ENCODE measurements around the gene SLC1A1.
A peak's percentile ranks its signal among the peaks of the same experiment; 100 is the strongest.

The SLC1A1 gene

GRCh38 chr9:4489919-4490704, at the start of gene SLC1A1:
TSS of gene SLC1A1 (plus strand) at chr9:4490468. CDS start at chr9:4490680, 212 bp downstream.
- DNase-seq = peak; percentile 65

- no peak for DNase-seq
These were observed 47.5 kb upstream of the SLC1A1 start for GRCh38 chr9:4442806-4443205.

GRCh38 chr9:4443439-4443838, 46.8 kb upstream of the SLC1A1 start:
- DNase-seq = no peak

- DNase-seq = no peak
These were observed 28.8 kb upstream of the SLC1A1 start for GRCh38 chr9:4461437-4461836.

- no peak for DNase-seq
These were observed 26.4 kb upstream of the SLC1A1 start for GRCh38 chr9:4463824-4464223.

- DNase-seq = no peak
These were observed 25.3 kb upstream of the SLC1A1 start for GRCh38 chr9:4464911-4465513.

GRCh38 chr9:4465910-4466309, 24.4 kb upstream of the SLC1A1 start:
- DNase-seq = no peak

GRCh38 chr9:4475301-4475700, 15.0 kb upstream of the SLC1A1 start:
- DNase-seq = no peak

GRCh38 chr9:4486176-4486575, 4.1 kb upstream of the SLC1A1 start:
- DNase-seq = no peak

- no peak for DNase-seq
These were observed 728 bp upstream of the SLC1A1 start for GRCh38 chr9:4489562-4489918.

- peak; percentile 7 for DNase-seq
These were observed 697 bp downstream of the SLC1A1 start for GRCh38 chr9:4490705-4491625.

GRCh38 chr9:4491626-4491975, 1.3 kb downstream of the SLC1A1 start:
- no peak for DNase-seq

- no peak for DNase-seq
These were observed 4.1 kb downstream of the SLC1A1 start for GRCh38 chr9:4494332-4494731.

- DNase-seq = no peak
These were observed 4.5 kb downstream of the SLC1A1 start for GRCh38 chr9:4494806-4495205.

GRCh38 chr9:4495537-4495936, 5.3 kb downstream of the SLC1A1 start:
- no peak for DNase-seq

GRCh38 chr9:4496497-4496896, 6.2 kb downstream of the SLC1A1 start:
- no peak for DNase-seq

GRCh38 chr9:4497395-4497794, 7.1 kb downstream of the SLC1A1 start:
- DNase-seq = no peak

GRCh38 chr9:4497855-4498254, 7.6 kb downstream of the SLC1A1 start:
- DNase-seq = no peak

GRCh38 chr9:4499917-4500316, 9.6 kb downstream of the SLC1A1 start:
- DNase-seq = peak; percentile 66

GRCh38 chr9:4501147-4501507, 10.9 kb downstream of the SLC1A1 start:
- DNase-seq = no peak

- DNase-seq = no peak
These were observed 12.2 kb downstream of the SLC1A1 start for GRCh38 chr9:4502444-4502843.

GRCh38 chr9:4503103-4503502, 12.8 kb downstream of the SLC1A1 start:
- no peak for DNase-seq

- DNase-seq = no peak
These were observed 14.0 kb downstream of the SLC1A1 start for GRCh38 chr9:4504250-4504649.

GRCh38 chr9:4506490-4506889, 16.2 kb downstream of the SLC1A1 start:
- no peak for DNase-seq

All from NCI-H345 (cell line).